H1 (cell line): ENCODE data around the gene TBC1D22B. TPM values are rescaled to one million over a fixed set of nuclear protein-coding genes. Genes with fewer than 3 reads are reported as not detected.

Experiments used
- BRCA1 ChIP-seq: IDR thresholded peaks from 2 replicates; pipeline ENCODE4 v1.6.1; 2012; ENCODE audit warnings: low read depth, low read length, improper control_type of control experiment
- CBX8 ChIP-seq: fragments of 300-800, 300-1000 bp; sonication (generic); IDR thresholded peaks from 2 replicates; pipeline ENCODE4 v1.7.1; 2016; ENCODE audit warnings: low read depth, low read length, borderline replicate concordance
- CREB1 ChIP-seq: IDR thresholded peaks from 2 replicates; pipeline ENCODE4 v1.6.1; 2012; ENCODE audit warnings: inconsistent platforms
- JUN ChIP-seq: IDR thresholded peaks from 2 replicates; pipeline ENCODE4 v1.6.1; 2011; ENCODE audit warnings: low read depth, mild to moderate bottlenecking, improper control_type of control experiment, low read length
- POU5F1 ChIP-seq: IDR thresholded peaks from 2 replicates; pipeline ENCODE4 v1.6.1; 2011; ENCODE audit warnings: low read depth, mild to moderate bottlenecking, low read length, moderate library complexity
- RBBP5 ChIP-seq: IDR thresholded peaks from 2 replicates; pipeline ENCODE4 v1.7.1; 2012; ENCODE audit warnings: low read depth, mild to moderate bottlenecking, inconsistent platforms, low read length, moderate library complexity, borderline replicate concordance
- SIN3A ChIP-seq, 2 experiments: IDR thresholded peaks in 1 of 2; conservative IDR thresholded peaks in 1 of 2; 2 replicates each; pipeline ENCODE4 v1.6.1; 2011 to 2012; ENCODE audit warnings: low read length in 2 of 2, improper control_type of control experiment in 1 of 2, low read depth in 1 of 2, mild to moderate bottlenecking in 1 of 2
- TBP ChIP-seq: IDR thresholded peaks from 2 replicates; pipeline ENCODE4 v1.6.1; 2011; ENCODE audit warnings: low read depth, low read length, improper control_type of control experiment
- TEAD4 ChIP-seq: IDR thresholded peaks from 2 replicates; pipeline ENCODE4 v1.6.1; 2012; ENCODE audit warnings: low read depth, low read length, inconsistent platforms, mixed read lengths
- polyA plus RNA-seq, 7 experiments: library from polyadenylated mRNA; depleted of rRNA in 3 of 7; stranded (reverse) in 5 of 7; unstranded in 2 of 7; fragments of >200 nt in 5 of 7; fragments of 200-250 nt in 2 of 7; gene quantifications; 1 replicate in 5 of 7; 2 replicates in 1 of 7; 4 replicates in 1 of 7; pipeline versions ENCODE4 v1.2.1 to v1.2.3, GENCODE V29; 2011 to 2013; ENCODE audit warnings: missing spikeins in 2 of 7, mixed read lengths in 2 of 7
- total RNA-seq: library from RNA; stranded (reverse); fragmentation: NEBNext Ultra II Directional; extraction: Animal tissue kit (Norgen Biotek cat#: 25700); gene quantifications from 2 replicates; pipeline ENCODE4 v1.2.1, GENCODE V29; 2021
- TF ChIP-seq, protein P1 (sequence below): IDR thresholded peaks from 2 replicates; pipeline ENCODE4 v1.6.1; 2012; ENCODE audit warnings: inconsistent platforms

TBC1D22B gene
- total and polyA plus RNA-seq, 2 of the 8 experiments (the other 6 are each of a cell fraction or from before 2014, with no cell fraction given): 10.1 to 17.4 TPM

DNA sequence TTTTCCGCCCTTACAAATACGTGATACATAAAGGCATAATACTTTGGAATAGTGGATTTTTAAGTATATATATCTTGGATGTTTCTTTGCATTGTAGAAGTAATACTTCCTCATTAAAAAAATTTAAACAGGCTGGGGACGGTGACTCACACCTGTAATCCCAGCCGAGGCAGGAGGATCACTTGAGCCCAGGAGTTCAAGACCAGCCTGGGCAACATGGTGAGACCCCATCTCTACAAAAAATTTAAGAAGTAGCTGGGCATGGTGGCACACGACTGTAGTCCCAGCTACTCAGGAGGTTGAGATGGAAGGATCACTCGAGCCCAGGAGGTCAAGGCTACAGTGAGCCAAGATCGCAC is 57.6 kb downstream of the TBC1D22B start (continued):
- TF ChIP-seq POU5F1: no peak
- no peak for TF ChIP-seq TBP
- TF ChIP-seq CBX8: no peak
- no peak for TF ChIP-seq CREB1
- no peak for TF ChIP-seq RBBP5
- no peak for TF ChIP-seq SIN3A (conservative IDR thresholded peaks at IDR 0.05 in 1 of 2, IDR thresholded peaks at IDR 0.05 in 1 of 2; ENCODE audit: low read depth in 1 of 2, low read length in 2 of 2)
- no peak for TF ChIP-seq TEAD4
- TF ChIP-seq JUN: no peak
- TF ChIP-seq BRCA1: no peak
- TF ChIP-seq, protein P1, sequence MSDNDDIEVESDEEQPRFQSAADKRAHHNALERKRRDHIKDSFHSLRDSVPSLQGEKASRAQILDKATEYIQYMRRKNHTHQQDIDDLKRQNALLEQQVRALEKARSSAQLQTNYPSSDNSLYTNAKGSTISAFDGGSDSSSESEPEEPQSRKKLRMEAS: no peak
